IPS-NIHi7 (cell line): ENCODE data around the gene ASNS.
"Not testable (repeated sequence)": the region's sequence is repeated elsewhere in the genome, so short reads cannot be mapped to it uniquely, and the experiment has no call there.

Experiments
- DNase-seq: peaks from one replicate; pipeline ENCODE4 v3.0.0; 2012; ENCODE audit warnings: mixed read lengths; ENCODE audit errors: extremely low spot score

ASNS gene, protein sequence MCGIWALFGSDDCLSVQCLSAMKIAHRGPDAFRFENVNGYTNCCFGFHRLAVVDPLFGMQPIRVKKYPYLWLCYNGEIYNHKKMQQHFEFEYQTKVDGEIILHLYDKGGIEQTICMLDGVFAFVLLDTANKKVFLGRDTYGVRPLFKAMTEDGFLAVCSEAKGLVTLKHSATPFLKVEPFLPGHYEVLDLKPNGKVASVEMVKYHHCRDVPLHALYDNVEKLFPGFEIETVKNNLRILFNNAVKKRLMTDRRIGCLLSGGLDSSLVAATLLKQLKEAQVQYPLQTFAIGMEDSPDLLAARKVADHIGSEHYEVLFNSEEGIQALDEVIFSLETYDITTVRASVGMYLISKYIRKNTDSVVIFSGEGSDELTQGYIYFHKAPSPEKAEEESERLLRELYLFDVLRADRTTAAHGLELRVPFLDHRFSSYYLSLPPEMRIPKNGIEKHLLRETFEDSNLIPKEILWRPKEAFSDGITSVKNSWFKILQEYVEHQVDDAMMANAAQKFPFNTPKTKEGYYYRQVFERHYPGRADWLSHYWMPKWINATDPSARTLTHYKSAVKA

GRCh38 chr7:97872025-97872669, at the start of gene ASNS:
Gene ASNS (minus strand): TSS chr7:97872408. CDS start chr7:97869156, 3,252 bp downstream.
- peak; percentile 93 for DNase-seq

DNA sequence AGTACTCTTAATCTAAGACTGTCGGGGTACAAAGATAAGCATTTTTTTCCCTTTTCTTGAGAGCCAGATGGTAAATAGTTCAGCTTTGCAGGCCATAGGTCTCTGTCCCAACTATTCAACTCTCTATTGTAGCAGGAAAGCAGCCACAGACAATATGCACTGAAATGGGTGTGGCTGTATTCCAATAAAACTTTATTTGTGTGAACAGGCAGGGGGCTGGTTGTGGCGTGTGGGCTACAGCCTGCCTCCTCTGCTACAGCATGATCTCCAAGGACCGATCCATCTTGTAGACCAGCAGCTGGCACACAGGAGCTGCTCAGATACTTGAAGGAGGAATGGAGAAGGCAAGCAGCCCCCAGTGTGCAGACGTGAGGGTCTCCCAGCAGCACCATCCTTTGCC, 49.0 kb upstream of the ASNS start:
- not testable (repeated sequence) for DNase-seq

- not testable (repeated sequence) for DNase-seq
Measured at GRCh38 chr7:97915267-97915666, 43.1 kb upstream of the ASNS start.

DNA sequence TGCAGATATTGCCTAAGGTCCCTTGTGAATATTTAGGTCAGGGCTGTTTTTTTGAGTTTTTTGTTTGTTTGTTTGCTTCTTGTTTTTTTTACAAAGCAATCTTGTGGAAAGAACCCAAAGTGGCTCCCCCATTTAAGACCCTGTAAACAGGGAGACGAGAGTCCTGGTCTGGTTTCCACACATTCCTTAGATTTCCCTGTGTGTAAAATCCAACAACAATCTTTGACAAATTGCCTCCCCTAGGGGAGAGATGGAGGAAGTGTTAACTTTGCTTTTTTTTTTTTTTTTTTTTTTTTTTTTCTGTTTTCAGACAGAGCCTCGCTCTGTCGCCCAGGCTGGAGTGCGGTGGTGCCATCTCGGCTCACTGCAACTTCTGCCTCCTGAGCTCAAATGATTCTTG, 40.1 kb upstream of the ASNS start:
- not testable (repeated sequence) for DNase-seq

DNA sequence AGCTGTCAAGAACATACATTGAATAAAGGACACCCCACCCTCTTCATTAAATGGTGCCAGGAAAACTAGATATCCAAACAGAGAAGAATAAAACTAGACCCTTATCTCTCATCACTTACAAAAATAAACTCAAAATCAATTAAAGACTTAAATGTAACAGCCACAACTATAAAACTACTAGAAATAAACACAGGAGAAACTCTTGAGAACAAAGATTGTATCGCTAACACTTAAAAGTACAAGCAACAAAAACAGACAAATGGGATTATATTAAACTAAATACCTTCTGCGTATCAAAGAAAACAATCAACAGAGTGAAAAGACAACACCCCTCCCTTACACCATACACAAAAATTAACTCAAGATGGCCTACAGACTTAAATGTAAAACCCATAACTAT, 24.7 kb upstream of the ASNS start:
- not testable (repeated sequence) for DNase-seq

- not testable (repeated sequence) for DNase-seq
Measured at GRCh38 chr7:97891721-97892120, 19.5 kb upstream of the ASNS start.

DNA sequence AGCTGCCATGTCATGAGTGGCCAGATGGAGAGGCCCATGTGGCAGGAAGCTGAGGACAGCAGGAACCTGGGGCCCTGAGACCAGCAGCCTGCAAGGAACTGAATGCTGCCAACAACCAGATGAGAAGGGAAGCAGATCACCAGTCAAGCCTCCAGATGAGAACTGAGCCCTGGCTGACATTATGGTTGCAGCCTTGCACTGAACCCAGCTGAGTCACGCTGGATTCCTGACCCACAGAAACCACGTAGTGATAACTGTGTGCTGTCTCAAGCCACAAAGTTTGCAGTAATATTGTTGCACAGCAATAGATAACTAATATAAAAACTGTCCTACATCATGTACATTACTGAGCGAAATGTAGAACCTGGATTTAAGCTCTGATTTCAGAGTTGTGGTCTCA, 7.3 kb upstream of the ASNS start:
- not testable (repeated sequence) for DNase-seq

GRCh38 chr7:97874894-97875293, 2.7 kb upstream of the ASNS start:
- DNase-seq, result not testable (repeated sequence)

DNA sequence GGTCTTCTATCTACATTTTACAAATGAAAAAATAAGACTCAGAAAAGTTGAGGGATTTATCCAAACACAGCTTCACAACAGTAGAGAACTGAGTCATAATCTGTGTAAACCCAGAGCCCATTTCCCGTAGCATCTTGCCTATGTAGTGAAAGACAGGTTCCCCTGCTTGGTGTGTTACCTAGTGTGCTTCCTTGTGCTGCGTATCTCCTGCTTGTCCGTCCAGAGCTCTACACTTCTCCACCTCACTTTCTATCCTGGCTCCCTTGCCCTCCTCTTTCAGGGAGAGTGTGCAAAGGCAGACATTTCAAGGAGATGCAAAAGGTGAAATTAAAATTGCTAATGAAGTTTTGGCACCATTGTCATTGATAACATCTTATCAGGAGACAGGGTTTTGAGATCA, 1.4 kb upstream of the ASNS start:
- peak; percentile 13 for DNase-seq

DNA sequence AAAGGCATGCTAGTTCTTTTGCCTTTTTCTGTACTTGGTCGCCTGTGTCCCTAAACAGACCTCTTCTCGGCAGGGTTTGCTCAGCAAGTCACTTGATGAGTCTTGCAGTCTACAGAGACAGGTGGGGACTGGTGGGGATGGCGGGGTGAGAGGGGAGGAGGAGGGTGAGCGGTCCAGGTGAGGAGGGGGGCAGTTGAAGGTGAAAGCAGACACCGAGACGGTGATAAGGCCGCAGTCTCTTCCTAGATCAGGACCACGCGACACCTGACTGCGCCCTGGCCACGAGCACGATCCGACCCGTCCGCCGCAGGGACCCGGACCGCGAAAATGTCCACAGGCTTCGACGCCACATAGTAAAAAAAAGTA, 566 bp downstream of the ASNS start:
- DNase-seq, result peak; percentile 52

GRCh38 chr7:97868788-97869187, 3.4 kb downstream of the ASNS start:
- DNase-seq, result no peak

GRCh38 chr7:97868314-97868713, 3.9 kb downstream of the ASNS start:
- DNase-seq, result no peak

- DNase-seq, result no peak
Measured at GRCh38 chr7:97865104-97865503, 7.1 kb downstream of the ASNS start.

GRCh38 chr7:97859606-97860204, 12.5 kb downstream of the ASNS start:
- no peak for DNase-seq

DNA sequence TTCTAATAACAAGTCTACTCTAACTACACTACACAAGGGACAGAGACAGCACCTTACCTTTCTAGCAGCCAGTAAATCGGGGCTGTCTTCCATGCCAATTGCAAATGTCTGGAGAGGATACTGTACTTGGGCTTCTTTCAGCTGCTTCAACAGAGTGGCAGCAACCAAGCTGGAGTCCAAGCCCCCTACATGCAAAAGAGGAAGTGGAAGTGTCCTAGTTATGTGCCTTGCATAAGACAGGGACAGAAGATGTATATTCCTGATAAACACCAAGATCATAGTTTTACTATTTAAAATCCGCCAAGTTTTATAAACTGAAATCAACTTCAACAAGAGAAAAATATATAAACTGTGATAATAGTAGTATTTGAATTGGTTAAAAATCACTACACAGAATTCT, 14.0 kb downstream of the ASNS start:
- no peak for DNase-seq

DNA sequence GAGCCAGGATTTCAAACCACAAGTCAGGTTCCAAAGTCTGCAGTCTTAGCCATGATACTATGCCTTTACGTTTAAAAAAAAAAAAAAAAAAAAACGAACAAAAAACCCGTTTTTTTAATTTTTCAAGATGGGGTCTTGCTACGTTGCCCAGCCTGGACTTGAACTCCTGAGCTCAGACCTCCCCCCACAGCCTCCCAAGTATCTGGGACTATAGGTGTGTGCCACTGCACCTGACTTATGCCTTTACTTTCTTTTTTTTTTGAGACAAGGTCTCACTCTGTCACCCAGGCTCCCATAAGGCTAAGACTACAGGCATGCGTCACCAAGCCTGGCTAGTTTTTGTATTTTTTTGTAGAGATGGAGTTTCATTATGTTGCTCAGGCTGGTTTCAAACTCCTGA, 14.7 kb downstream of the ASNS start:
- no peak for DNase-seq

DNA sequence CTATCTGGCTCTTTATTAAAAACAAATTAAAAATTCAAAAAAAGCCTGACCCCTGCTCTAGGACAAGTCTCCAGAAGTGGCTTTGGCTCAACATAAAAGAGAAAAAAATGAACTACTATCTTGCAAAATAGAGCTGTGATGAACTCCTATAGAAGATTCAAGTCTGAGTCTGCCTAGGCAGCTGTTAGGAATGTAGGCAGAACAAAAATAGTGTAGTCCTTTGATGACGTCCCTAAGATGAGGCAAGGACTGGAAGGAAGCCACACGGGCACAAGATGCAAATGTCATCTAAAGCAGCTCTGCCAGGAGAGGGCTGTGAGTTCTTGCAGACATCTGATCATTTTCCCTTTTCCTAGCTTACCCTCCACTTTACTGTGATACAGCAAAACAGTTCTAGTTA, 20.5 kb downstream of the ASNS start:
- no peak for DNase-seq

GRCh38 chr7:97850262-97851031, 21.8 kb downstream of the ASNS start:
- DNase-seq, result not testable (repeated sequence)

DNA sequence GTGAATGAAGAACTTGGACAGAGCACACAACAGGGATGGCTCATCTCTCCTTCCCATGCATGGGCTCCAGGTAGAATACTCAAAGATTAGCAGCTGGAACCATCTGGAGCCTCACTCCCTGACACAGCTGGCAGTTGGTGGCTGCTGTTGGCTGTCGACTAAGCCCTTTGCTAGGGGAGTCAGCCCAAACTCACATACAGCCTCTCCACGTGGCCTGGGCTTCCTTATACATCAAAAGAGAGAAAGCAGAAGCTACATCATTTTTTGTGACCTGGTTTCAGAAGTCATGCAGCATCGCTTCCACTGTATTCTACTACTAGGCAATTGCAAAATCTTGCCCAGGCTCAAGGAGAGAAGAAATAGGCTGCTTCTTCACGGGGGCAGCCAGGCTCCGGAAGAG, 24.4 kb downstream of the ASNS start:
- DNase-seq, result no peak

GRCh38 chr7:97846945-97847344, 25.3 kb downstream of the ASNS start:
- DNase-seq, result no peak

GRCh38 chr7:97845622-97846203, 26.5 kb downstream of the ASNS start:
- no peak for DNase-seq
